IPS-NIHi7 (cell line): Measurements from ENCODE around the gene ZNF286A.
"Not testable (repeated sequence)": the region's sequence is repeated elsewhere in the genome, so short reads cannot be mapped to it uniquely, and the experiment has no call there.

Source experiments
- DNase-seq: peaks from one replicate; pipeline ENCODE4 v3.0.0; 2012; ENCODE audit warnings: mixed read lengths; ENCODE audit errors: extremely low spot score

Gene ZNF286A

GRCh38 chr17:15699413-15699924 lies at the start of gene ZNF286A:
Gene ZNF286A, plus strand, starts transcription at chr17:15699752. Its CDS starts 578 bp downstream, at chr17:15700330.
- peak; percentile 94 for DNase-seq

GRCh38 chr17:15649861-15650421 lies 49.6 kb upstream of the ZNF286A start:
- no peak for DNase-seq

- no peak for DNase-seq
Observed at GRCh38 chr17:15650741-15651582, 48.6 kb upstream of the ZNF286A start.

- DNase-seq = peak; percentile 76
Observed at GRCh38 chr17:15651583-15652110, 47.9 kb upstream of the ZNF286A start.

- DNase-seq = no peak
Observed at GRCh38 chr17:15652960-15653359, 46.6 kb upstream of the ZNF286A start.

- not testable (repeated sequence) for DNase-seq
Observed at GRCh38 chr17:15654401-15654800, 45.2 kb upstream of the ZNF286A start.

GRCh38 chr17:15654886-15655561 lies 44.5 kb upstream of the ZNF286A start:
- no peak for DNase-seq

- DNase-seq = no peak
Observed at GRCh38 chr17:15657868-15658267, 41.7 kb upstream of the ZNF286A start.

- DNase-seq = no peak
Observed at GRCh38 chr17:15658296-15658695, 41.3 kb upstream of the ZNF286A start.

- DNase-seq = no peak
Observed at GRCh38 chr17:15659236-15659635, 40.3 kb upstream of the ZNF286A start.

GRCh38 chr17:15659663-15660062 lies 39.9 kb upstream of the ZNF286A start:
- peak; percentile 23 for DNase-seq

GRCh38 chr17:15660077-15660476 lies 39.5 kb upstream of the ZNF286A start:
- no peak for DNase-seq

GRCh38 chr17:15662681-15663080 lies 36.9 kb upstream of the ZNF286A start:
- DNase-seq = no peak

GRCh38 chr17:15663176-15663575 lies 36.4 kb upstream of the ZNF286A start:
- no peak for DNase-seq

GRCh38 chr17:15663691-15664090 lies 35.9 kb upstream of the ZNF286A start:
- DNase-seq = no peak

- not testable (repeated sequence) for DNase-seq
Observed at GRCh38 chr17:15669526-15669925, 30.0 kb upstream of the ZNF286A start.

GRCh38 chr17:15674640-15675039 lies 24.9 kb upstream of the ZNF286A start:
- not testable (repeated sequence) for DNase-seq

GRCh38 chr17:15675991-15676390 lies 23.6 kb upstream of the ZNF286A start:
- not testable (repeated sequence) for DNase-seq

- DNase-seq = not testable (repeated sequence)
Observed at GRCh38 chr17:15683135-15683534, 16.4 kb upstream of the ZNF286A start.

GRCh38 chr17:15683824-15684478 lies 15.6 kb upstream of the ZNF286A start, which contains the start of gene TRIM16:
Gene TRIM16, minus strand, starts transcription at chr17:15684311. Its CDS starts 32,702 bp downstream, at chr17:15651609.
- peak; percentile 15 for DNase-seq

GRCh38 chr17:15687494-15687893 lies 12.1 kb upstream of the ZNF286A start:
- DNase-seq = not testable (repeated sequence)
